C4-2B (cell line): Measurements from ENCODE around the gene BCL2L14.

Experiments used
- CTCF ChIP-seq: fragments of 450-650 bp; conservative IDR thresholded peaks from 2 replicates; pipeline ENCODE4 v1.5.1; 2017; ENCODE audit warnings: mild to moderate bottlenecking
- ZFX ChIP-seq: fragments of 450-650 bp; IDR thresholded peaks from 2 replicates; pipeline ENCODE4 v1.6.1; 2017

GRCh38 chr12:12039897-12040296 is 30.8 kb upstream of the BCL2L14 start:
- TF ChIP-seq CTCF (no peak), ZFX (no peak)
